ENCODE data around the gene CYP27B1.
"Not testable (repeated sequence)": the region's sequence is repeated elsewhere in the genome, so short reads cannot be mapped to it uniquely, and the experiment has no call there.

CYP27B1 gene

DNA sequence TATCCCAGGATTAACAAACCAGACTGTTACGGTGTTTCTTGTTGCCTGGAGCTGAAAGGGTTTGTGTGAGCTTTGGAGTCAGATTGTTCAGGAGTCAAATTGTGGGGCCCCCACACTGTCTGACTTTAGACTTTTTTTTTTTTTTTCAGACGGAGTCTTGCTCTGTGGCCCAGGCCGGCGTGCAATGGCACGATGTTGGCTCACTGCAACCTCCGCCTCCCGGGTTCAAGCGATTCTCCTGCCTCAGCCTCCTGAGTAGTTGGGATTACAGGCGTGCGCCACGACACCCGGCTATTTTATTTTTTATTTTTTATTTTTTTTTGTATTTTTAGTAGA lies 16.6 kb upstream of the CYP27B1 start:
- no peak for FAIRE-seq

DNA sequence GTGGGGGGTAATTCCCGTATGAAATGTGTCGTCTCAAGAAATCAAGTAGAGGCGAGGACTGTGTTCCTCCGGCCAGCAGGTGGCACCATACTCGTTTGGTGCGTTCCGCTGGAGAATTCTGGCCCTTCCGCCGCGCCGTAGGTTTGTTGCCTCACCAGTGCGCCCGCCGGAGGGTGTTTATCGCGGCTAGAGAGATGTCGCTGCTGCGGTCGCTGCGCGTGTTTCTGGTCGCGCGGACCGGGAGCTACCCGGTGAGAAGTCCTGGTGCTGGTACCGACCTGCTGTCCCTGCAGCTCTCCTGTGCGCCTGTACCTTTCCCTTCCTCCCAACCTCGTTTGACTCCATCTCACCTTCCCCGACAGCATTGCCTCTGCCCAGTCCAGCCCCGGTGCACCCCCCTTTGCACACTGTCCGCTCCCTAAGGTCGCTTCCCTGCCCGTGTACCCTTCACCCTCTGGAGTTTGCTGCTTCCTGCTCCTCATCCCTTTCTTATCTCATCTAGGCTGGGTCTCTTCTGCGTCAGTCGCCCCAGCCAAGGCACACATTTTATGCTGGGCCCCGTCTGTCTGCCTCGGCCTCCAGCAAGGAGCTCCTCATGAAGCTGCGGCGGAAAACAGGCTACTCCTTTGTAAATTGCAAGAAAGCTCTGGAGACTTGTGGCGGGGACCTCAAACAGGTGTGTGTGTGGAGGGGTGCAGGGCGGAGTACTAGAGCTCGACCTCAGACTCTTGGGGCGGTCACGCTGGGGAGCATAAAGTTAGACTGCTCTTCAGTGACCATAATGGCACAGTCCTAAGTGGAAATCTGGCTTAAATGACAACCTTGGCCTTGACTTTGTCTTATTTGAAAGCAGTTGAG lies 16.0 kb upstream of the CYP27B1 start, which contains the start of gene TSFM:
TSS of gene TSFM (plus strand) at position 180 of the 858 bp plus-strand sequence. CDS start at position 195, 15 bp downstream.
- peak; percentile 67 for FAIRE-seq

DNA sequence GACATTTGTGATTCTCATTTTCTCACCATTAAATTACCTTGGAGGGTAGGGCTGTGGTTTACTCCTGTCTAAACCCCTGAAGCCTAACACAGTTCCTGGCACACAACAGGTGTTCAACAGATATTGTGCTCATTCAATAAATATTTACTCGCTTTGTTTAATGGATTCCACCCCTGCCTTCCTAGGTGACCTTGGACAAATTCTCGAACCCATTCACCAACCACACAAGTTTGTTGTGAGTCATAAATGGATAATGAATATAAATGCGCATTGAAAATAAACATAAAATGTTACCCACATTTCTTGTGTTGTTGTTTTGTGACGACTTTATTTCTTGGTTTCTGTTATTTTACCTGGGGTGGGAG lies 15.3 kb upstream of the CYP27B1 start:
- no peak for FAIRE-seq

DNA sequence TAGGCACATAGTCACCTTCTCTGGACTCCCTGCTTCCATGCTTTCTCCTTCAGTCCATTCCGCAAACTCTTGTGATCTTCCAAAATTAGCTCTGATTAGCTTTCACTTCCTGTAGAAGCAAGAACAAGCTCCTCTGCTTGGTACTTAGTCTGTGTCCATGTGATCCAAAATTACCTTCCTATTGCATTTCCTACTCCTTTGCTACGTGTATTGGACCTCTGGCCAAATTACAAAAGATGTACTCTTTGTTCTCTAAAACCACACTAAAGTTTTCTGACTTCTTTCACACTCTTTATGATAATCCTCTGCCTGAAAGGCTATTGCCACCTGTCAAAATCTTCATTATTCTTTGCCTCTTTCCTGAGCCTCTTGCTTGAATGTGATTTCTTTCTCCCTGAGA lies 14.9 kb upstream of the CYP27B1 start:
- FAIRE-seq: no peak

DNA sequence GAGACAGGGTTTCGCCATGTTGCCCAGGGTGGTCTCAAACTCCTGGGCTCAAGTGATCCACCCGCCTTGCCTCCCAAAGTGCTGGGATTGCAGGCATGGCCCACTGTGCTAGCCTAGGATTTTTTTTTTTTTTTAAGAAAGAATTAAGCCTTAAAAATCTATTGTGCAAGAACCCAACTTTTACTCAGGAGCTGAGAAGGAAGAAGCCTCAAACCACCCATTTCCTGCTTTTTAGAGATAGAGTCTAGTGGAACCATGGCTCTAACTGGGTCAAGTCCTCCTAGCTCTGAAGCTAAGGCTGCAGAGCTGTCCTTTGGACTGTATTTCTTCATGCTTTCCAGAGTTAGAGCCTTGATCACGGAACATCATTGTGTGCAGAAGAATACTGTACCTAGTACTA lies 14.4 kb upstream of the CYP27B1 start:
- no peak for FAIRE-seq

DNA sequence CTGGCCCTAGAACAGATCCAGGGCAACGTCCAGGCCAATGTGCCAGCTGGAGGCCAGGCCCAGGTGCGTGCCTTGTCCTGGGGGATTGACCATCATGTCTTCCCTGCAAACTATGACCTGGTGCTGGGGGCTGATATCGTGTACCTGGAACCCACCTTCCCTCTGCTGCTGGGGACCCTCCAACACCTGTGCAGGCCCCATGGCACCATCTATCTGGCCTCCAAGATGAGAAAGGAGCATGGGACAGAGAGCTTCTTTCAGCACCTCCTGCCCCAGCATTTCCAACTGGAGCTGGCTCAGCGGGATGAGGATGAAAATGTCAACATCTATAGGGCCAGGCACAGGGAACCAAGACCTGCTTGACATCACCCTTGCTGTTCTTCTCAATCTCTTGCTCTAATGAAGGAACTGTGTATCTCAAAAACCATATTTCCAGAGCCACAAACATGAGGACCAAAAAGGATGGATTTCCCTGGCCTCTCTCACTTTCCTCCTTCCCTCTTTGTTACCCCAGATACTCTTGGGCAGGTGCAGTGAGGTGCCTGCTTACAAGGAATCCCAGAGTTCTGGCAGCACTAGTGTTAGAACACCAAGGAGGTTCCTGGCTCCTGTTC lies 13.5 kb upstream of the CYP27B1 start:
- no peak for FAIRE-seq

DNA sequence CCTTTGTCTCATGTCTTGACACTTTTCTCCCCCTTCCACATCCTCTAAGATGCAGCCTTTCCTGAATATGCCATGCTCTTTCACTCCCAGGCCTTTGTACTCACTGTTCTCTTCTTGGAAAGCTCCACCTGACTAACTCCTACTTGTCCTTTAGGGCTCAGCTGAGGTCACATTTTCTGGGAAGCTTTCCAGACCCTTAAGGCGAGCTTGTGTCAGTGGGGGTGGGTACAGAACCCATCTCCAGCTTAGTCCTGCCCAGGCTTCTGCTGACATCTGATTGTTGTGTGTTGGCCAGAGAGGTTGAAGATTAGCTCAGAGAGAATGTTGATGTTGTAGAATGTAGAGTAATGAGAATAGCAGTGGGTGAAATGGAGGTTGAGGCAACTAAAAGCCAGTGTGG lies 12.9 kb upstream of the CYP27B1 start:
- FAIRE-seq: no peak

DNA sequence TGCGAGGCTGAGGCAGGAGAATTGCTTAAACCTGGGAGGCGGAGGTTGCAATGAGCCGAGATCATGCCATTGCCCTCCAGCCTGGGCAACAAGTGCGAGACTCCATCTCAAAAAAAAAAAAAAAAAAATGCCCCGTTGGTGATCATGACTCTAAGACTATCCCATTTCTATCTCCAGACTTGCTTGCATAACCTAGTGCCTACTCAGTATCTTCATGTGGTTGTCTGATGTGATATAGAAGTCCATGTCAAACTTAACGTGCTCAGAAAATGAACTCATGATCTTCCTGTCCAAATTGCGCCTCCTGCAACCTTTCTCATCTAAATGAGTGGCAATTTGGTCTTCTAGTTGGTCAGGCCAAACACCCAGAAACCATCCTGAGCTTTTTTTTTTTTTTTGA lies 11.0 kb upstream of the CYP27B1 start:
- FAIRE-seq: no peak

DNA sequence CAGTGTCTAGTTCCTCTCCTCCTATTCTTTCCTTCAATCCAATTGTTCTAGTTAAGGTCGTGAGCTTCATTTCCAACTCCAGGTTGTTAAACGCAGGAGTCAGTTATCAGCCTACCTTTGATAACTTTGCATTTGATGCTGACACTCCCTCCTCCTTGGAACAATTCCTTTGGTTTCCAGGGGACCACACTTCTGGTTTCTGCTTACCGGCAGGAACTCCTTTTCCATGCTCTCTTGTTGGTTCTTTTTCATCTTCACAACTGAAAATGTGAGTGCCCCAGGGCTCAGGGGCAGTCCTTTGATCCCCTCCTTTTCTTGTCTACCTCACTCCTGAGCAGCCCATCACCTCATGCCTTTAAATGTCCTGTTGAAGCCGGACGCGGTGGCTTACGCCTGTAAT lies 10.5 kb upstream of the CYP27B1 start:
- FAIRE-seq: no peak

DNA sequence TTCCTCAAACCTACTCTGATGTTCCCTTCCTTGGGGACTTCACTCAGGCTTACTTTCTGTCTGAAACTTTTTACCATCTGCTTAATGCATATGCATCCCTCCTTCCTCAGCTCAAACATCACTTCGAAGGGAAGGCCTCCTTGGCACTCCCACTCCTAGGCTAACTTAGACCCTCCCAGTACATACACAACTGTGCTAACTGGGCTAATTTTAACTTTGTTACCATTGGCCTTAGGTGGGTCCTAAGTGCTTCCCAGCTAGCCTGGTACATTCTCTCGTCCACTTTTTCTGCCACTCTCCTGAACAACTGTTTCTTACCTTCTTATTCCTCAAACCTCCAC lies 9.3 kb upstream of the CYP27B1 start:
- no peak for FAIRE-seq

DNA sequence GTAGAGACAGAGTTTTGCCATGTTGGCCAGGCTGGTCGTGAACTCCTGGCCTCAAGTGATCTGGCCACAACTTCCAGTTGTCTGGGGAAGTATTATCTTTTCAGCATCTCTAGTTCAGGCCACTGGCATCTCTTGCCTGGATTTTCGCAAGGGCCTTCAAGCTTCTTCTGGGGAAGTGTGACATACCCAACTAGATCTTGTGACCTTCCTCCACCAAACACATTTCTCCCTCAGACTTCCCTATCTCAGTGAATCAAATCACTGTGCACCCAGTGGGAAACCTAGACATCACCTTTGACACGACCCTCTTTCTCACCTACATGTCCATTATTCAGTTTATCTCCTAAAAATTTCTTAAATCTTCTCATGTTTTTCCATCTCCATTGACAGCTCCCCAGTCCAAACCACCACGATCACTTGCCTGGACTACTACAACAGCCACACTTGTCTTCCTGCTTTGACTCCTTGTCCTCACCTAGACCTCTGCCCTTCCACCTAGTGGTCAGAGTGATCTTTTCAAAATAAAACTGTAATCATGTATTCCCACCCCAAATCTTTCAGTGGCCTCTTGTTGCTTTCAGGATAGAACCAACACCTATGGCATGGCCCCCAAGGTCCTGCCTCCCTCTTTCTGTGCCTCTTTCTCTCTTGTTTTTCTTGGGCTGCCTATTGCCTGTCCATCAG lies 8.8 kb upstream of the CYP27B1 start:
- FAIRE-seq: no peak

DNA sequence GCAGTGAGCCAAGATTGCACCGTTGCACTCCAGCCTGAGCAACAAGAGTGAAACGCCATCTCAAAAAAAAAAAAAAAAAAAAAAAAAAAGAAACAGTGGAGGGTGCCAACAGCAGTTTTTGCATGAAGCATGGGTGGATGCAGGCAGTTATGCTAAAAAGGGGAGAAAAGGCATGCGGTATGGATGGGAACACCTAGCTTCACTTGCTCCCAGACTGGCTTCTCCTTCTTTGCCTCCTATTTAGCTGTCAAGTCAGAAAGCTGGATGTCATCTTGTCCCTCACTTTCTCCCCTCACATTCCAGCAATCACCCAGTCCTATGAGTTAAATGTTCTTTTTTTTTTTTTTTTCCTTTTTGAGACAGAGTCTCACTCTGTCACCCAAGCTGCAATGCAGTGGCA lies 8.2 kb upstream of the CYP27B1 start:
- FAIRE-seq: no peak

DNA sequence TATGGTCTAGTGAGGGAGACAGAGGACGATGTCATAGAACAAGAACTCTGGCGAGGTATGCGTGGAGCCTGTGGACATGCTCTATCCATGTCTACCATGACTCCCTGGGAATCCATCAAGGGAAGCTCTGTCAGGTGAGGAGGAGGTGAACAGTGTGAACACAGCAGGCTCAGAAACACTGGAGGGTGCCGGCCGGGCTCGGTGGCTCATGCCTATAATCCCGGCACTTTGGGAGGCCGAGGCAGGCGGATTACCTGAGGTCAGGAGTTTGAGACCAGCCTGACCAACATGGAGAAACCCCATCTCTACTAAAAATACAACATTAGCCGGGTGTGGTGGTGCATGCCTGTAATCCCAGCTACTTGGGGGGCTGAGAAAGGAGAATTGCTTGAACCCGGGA lies 7.8 kb upstream of the CYP27B1 start:
- not testable (repeated sequence) for FAIRE-seq

DNA sequence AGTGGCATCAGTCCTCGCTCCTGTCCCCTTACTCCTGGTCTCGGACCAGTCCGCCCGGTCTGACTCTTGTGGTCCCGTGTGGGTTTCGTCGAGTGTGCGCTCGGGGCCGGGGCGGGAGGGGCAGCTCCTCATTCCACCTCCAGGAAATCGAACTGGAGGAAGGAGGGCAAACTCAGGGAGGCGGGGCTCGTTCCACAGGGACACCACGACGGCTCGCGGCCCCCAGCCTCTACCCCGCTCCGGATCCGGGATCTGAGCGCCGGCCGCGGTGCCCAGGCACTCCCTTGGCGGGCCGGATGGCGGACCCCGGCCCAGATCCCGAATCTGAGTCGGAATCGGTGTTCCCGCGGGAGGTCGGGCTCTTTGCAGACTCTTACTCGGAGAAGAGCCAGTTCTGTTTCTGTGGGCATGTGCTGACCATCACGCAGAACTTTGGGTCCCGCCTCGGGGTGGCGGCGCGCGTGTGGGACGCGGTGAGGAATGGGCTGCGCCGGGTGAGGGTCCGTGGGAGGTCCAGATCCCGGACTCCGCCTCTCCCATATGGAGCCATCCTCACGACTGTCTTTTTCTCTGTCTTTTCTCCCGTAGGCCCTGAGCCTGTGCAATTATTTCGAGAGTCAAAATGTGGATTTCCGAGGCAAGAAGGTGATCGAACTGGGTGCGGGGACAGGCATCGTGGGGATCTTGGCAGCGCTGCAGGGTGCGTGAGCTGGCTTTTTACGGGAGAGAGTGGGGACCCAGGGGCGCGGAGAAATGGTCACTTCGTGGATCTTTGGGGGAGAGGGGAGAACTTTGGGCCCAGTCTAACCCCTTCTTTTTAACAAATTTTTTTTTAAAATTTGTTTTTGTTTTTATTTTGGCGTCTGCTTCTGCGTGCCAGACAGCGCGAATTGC lies 5.8 kb upstream of the CYP27B1 start, which contains the start of gene EEF1AKMT3:
TSS of gene EEF1AKMT3 (plus strand) at position 186 of the 894 bp plus-strand sequence. CDS start at position 297, 111 bp downstream.
- no peak for FAIRE-seq

DNA sequence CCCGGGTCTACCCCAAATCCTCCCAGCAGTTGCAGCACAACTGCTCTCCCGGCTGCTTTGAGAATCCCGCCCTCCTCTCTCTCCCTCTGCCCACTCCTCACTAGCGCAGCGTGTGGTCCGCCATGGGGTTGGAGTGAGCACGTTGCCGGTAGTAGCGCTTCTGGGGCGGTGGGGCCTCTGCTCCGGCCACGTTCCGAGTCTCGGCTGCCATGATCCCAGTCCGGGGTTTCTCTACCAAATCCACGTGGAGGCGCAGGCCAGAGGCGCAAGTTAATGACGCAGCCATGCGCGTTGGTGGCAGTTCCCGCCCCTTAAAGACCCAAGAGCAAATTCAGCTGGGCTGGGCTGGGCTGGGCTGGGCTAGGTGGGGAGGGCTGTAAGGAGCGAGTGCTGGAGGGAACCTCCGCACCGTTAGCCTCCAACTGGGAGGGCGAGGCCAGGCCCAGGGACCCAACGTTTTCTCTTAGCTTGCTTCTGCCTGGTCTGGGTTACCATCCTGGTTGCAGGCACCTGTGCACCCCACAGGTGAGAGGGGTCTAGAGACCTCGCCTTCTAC lies 5.1 kb upstream of the CYP27B1 start, which contains the start of gene METTL1:
TSS of gene METTL1 (minus strand) at position 233 of the 556 bp plus-strand sequence. CDS start at position 211, 22 bp downstream.
- FAIRE-seq: peak; percentile 91

DNA sequence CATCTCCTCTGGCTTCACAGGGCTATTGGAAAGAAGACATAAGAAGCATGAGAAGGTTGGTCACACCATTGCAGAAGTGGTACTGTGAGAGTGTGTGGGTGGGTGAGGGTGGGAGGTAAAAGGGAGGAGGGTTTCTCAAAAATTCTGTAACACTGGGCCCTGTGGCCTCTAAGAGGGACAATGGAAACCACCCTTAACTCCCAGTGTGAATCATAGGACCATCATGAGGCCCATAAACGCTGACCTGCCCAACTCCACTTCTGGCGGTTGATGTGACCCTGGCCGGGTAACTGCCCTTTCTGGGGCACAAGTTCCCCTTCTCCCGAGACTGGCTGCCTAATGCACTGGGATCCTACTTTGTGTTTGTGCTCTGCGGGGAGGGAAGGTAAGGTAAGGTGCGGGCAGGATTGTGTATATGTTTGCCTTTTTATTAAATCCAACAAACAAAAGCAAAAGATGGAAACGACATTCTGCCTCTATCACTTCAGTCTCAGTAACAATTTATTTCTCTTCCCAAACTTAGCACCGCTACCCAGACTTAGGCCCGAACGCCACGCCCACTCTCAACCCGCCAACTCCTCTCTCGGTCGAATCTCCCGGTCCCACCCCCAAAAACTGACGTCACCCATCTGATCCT lies 4.5 kb upstream of the CYP27B1 start:
- FAIRE-seq: peak; percentile 91

DNA sequence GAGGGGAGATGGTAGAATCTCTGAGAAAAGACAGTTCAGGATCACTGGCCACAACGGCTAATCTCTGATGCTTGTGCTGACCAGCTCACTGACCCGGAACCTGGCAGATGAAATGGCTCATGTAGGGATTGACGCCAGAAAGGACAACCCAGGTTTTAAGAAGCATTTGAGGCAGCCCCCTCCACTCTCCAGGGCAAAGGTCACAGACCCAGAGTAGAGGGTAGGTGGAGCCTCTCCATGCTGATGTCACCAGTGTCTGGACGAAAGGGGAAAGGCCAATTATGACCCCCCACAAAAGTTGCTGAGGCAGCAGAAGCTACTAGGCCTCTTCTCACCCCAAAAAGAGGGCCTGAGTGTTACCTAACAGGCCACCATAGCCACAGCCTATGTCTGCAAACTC lies 3.9 kb upstream of the CYP27B1 start:
- FAIRE-seq: no peak

DNA sequence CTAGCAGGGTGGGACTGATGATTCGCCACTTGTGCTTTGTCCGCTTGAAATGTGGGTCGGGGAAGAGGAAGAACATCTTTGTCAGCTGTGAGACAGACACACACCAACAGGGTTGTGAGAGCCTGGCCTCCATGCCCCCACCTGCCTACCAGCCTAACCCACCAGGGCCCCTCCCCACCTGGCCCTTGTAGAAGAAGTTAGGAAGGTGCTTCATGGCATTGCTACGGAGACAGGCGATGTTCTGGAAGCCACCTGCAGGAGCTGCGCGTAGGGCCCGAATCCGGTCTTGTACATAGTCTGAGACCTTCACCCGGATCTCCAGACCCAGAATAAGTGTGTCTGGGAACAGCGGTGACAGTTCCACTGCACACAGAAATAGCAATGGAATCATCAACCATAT lies 2.7 kb upstream of the CYP27B1 start:
- no peak for FAIRE-seq

DNA sequence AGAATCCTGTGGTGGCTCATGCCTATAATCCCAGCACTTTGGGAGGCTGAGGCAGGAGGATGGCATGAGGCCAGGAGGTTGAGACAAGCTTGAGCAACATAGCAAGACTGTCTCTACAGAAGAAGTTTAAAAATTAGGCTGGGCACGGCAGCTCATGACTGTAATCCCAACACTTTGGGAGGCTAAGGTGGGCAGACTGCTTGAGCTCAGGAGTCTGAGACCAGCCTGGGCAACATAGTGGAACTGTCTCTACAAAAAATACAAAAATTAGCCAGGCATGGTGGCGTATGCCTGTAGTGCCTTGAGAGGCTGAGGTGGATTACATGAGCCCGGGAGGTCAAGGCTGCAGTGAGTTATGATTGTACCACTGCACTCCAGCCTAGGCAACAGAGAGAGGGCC lies 998 bp upstream of the CYP27B1 start:
- FAIRE-seq: no peak

DNA sequence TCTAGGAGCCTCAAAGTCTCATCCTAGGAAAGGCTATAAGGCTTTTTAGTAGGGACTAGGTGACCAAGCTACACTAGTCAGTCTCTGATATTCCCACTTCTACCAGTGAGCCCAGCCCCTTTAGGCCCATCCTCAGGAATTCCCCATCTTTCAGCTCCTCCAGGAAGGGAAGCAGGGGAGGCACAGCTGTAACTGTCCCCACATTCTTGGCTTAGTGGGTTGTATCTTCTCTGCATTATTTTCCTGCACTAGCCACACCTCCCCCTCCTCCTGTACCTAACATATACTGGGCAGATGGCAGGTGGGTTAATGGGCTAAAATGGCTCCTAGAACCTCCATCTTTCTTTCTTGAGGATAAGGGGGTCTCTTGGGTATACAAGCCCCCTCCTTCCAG lies 424 bp upstream of the CYP27B1 start:
- no peak for FAIRE-seq

DNA sequence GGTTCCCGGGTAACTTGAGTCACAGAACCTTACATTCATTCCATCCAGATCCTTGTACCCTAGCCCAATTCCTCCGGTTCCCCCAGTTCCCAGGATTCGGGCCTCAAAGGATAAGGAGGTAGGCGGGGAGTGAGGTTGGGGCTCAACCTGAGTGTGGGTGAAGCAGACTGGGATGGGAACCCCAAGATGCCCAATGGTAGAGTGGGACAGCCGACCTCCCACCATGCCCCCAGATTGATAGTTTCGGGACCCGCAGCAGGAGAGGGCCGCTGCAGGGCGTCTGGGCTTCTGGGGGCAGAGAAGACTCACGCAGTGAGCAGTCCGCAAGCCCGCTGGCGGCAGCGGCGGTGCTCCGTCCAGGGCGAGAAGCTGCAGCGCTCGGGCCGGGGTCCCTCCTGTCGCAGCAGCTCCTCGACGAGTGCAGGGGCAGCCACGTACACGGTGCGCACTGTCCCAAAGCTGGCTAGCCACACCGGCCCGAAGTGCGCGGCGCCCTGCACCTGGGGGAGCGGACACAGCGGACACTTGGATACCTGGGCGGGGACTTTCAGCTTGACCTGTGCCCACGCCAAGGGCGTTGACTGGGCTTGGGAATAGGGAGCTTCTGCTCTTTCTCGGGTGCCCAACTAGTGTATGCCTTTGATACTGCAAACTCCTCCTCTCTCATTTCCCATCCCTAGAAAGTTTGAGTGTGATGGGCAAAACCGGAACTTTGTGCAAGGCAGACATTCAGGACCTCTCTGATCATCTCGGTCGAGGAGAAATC lies 997 bp downstream of the CYP27B1 start:
- no peak for FAIRE-seq

All from G401.6 (cell line).